Smooth muscle cell of the brain vasculature (primary cell): ENCODE results near the gene TMEM185A.
"Not testable (repeated sequence)": the region's sequence is repeated elsewhere in the genome, so short reads cannot be mapped to it uniquely, and the experiment has no call there.

Experiments used
- DNase-seq: peaks from one replicate; pipeline ENCODE4 v3.0.0-alpha.2; 2012; ENCODE audit warnings: low read depth, low spot score

The TMEM185A gene

DNA sequence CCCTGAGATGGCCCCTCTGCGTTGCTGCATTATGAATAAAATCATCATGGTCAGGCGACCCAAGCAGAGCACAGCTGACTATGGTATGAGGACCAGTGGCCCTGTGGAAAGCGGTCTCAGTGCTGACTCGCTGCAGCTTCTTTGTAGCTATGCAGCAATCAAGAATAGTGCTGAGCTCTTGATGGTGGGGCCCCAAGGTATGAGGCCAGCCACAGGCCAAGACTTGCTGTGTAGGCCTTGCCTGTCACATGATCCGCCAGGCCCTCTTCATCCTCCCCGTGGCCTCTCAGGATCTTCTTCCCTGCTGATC, 79.7 kb downstream of the TMEM185A start:
- DNase-seq: not testable (repeated sequence)

GRCh38 chrX:149551245-149551938, 80.2 kb downstream of the TMEM185A start:
- DNase-seq: not testable (repeated sequence)

DNA sequence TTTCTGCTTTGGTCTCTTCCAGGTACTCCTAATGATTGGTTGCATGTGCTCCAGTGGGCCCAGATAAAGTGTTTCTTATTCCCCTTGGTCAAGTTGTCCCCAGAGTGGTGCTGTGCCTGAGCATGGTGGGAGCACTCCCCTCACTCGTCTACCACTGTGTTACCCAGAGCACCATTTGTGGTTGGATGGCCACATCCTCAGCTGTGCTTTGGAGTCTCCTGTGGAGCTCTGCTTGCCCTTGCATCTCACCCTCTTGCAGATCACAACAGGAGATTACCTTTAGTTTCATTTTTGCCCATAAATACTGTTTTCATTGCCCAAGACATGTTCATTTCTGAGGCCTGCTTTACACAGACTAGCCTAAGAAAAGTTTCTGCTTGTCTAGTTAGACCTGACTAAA, 81.1 kb downstream of the TMEM185A start:
- DNase-seq: not testable (repeated sequence)

- not testable (repeated sequence) for DNase-seq
These were observed 81.9 kb downstream of the TMEM185A start, which contains the start of gene HSFX3 for GRCh38 chrX:149549701-149550100. HSFX3 (minus strand) TSS chrX:149549924; CDS start chrX:149549852, 72 bp downstream.

DNA sequence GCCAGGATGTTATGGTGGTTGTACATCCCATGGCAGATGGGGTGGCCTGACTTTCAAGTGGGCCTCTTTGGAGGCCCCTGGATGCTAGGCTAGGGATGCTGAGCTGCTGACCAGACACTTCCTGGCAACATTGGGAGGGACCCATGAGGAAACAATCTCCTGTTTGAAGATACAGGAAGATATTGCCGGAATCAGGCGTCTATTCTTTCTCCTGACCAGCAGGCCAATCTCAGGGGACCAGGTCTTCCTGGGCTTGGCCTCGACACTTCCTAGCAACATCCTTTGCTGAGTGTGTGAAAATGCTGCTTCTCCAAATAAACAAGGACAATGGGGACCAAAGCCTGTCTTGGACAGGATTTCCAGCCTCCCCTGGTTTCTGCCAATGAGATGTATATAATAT, 83.8 kb downstream of the TMEM185A start:
- not testable (repeated sequence) for DNase-seq

DNA sequence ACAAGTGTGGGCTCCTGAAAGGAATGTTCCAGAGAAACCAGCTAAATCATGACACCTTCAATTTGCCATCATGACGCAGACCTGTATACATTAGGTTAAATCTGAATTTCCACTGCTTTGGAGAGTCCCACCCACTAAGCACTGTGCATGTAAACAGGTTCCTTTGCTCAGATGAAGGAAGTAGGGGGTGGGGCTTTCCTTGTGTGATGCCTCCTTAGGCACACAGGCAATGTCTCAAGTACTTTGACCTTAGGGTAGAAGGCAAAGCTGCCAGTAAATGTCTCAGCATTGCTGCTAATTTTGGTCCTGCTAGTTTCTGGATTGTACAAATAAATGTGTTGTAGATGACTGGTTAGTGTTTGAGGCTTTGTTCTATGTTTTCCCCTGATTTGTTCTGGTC, 84.6 kb downstream of the TMEM185A start:
- DNase-seq: not testable (repeated sequence)
